H1 (cell line): Measurements from ENCODE around the gene NEK10. TPM values are rescaled to one million over a fixed set of nuclear protein-coding genes. Genes with fewer than 3 reads are reported as not detected.

Experiments
- CTCF ChIA-PET: fragments of 300-600 bp; sonication (Branson Sonifier 250); formaldehyde crosslinking; loops from one replicate; lab custom pipeline; 2021; ENCODE audit not compliant: partially characterized antibody; lab: Charles Lee
- POLR2A ChIA-PET: fragments of 300-600 bp; sonication (Branson Sonifier 250); formaldehyde crosslinking; loops from one replicate; lab custom pipeline; 2021; ENCODE audit warnings: inconsistent platforms; ENCODE audit not compliant: partially characterized antibody; lab: Charles Lee
- DNase-seq, 2 experiments: peaks; one replicate each; pipeline versions ENCODE4 v3.0.0 to v3.0.0-alpha.2; 2010 to 2022; ENCODE audit warnings: low spot score in 2 of 2, low read depth in 1 of 2, mixed read lengths in 1 of 2
- FAIRE-seq: peaks from 2 replicates; lab custom pipeline; 2011; peaks lifted over from hg19 to GRCh38; lab: Jason Lieb, UNC
- H2AFZ ChIP-seq: 2 replicates; pipeline ENCODE4 v1.8.1; 2012; ENCODE audit warnings: low read length, inconsistent platforms
- H2AK5ac ChIP-seq: 2 replicates; pipeline ENCODE4 v1.6.1; 2013; ENCODE audit warnings: low read depth, low read length
- H2BK120ac ChIP-seq: replicated peaks from 2 replicates; pipeline ENCODE3; 2013; ENCODE audit warnings: low read depth, low read length, inconsistent platforms
- H2BK12ac ChIP-seq: 2 replicates; pipeline ENCODE4 v1.6.1; 2013; ENCODE audit warnings: low read depth, low read length
- H2BK15ac ChIP-seq: 2 replicates; pipeline ENCODE4 v1.6.1; 2013; ENCODE audit warnings: low read length
- H2BK20ac ChIP-seq: 2 replicates; pipeline ENCODE4 v1.6.1; 2013; ENCODE audit warnings: low read length
- H2BK5ac ChIP-seq: 2 replicates; pipeline ENCODE4 v1.6.1; 2013; ENCODE audit warnings: low read depth, low read length
- H3K14ac ChIP-seq: 2 replicates; pipeline ENCODE4 v1.6.1; 2013; ENCODE audit warnings: inconsistent platforms; ENCODE audit not compliant: insufficient read length
- H3K18ac ChIP-seq: 2 replicates; pipeline ENCODE4 v1.6.1; 2013; ENCODE audit warnings: low read length; ENCODE audit errors: extremely low read depth
- H3K23ac ChIP-seq: 2 replicates; pipeline ENCODE4 v1.6.1; 2013; ENCODE audit warnings: inconsistent platforms; ENCODE audit not compliant: insufficient read length
- H3K23me2 ChIP-seq: 2 replicates; pipeline ENCODE4 v1.6.1; 2013; ENCODE audit warnings: low read depth, low read length
- H3K27ac ChIP-seq: 2 replicates; pipeline ENCODE4 v1.6.1; 2011; ENCODE audit warnings: low read depth, low read length, inconsistent platforms
- H3K27me3 ChIP-seq, 4 experiments: replicated peaks in 1 of 4; 1 replicate in 1 of 4; 2 replicates in 3 of 4; pipeline versions ENCODE4 v1.6.1 to v1.8.1; 2011 to 2013; ENCODE audit warnings: low read length in 3 of 4, mild to moderate bottlenecking in 3 of 4, inconsistent platforms in 2 of 4, mixed read lengths in 2 of 4, moderate library complexity in 1 of 4; ENCODE audit not compliant: control insufficient read depth in 3 of 4, insufficient read depth in 3 of 4; ENCODE audit errors: extremely low read depth in 1 of 4
- H3K36me3 ChIP-seq, 4 experiments: 2 replicates each; pipeline versions ENCODE4 v1.6.1 to v1.8.1; 2011 to 2013; ENCODE audit warnings: mild to moderate bottlenecking in 4 of 4, low read length in 3 of 4, moderate library complexity in 2 of 4, control low read depth in 1 of 4, inconsistent platforms in 1 of 4; ENCODE audit not compliant: insufficient read depth in 4 of 4, control insufficient read depth in 2 of 4
- H3K4ac ChIP-seq: replicated peaks from 2 replicates; pipeline ENCODE3; 2013; ENCODE audit warnings: low read length, low read depth, mixed read lengths, inconsistent platforms; ENCODE audit not compliant: insufficient read length
- H3K4me1 ChIP-seq, 4 experiments: replicated peaks in 1 of 4; 1 replicate in 1 of 4; 2 replicates in 3 of 4; pipeline versions ENCODE4 v1.6.1 to v1.8.1; 2011 to 2013; ENCODE audit warnings: low read length in 3 of 4, inconsistent platforms in 2 of 4, mixed read lengths in 1 of 4; ENCODE audit not compliant: insufficient read depth in 4 of 4, control insufficient read depth in 3 of 4
- H3K4me2 ChIP-seq, 2 experiments: 2 replicates each; pipeline versions ENCODE4 v1.6.1 to v1.8.1; 2011 to 2013; ENCODE audit warnings: low read depth in 2 of 2, low read length in 2 of 2, control low read depth in 1 of 2, inconsistent platforms in 1 of 2, mild to moderate bottlenecking in 1 of 2; ENCODE audit not compliant: insufficient read depth in 1 of 2
- H3K4me3 ChIP-seq, 4 experiments: fragments of 200-600, 300-600 bp in 1 of 4; sonication (generic), shearing (Covaris generic), sonication (Bioruptor Twin) in 1 of 4; 2 replicates each; pipeline versions ENCODE4 v1.5.1 to v1.8.1; 2011 to 2016; ENCODE audit warnings: low read length in 4 of 4, low read depth in 3 of 4, control low read depth in 2 of 4, inconsistent platforms in 2 of 4, mild to moderate bottlenecking in 2 of 4, mixed read lengths in 1 of 4, moderate library complexity in 1 of 4; ENCODE audit not compliant: insufficient read depth in 2 of 4; ENCODE audit errors: extremely low read depth in 1 of 4
- H3K56ac ChIP-seq: replicated peaks from 2 replicates; pipeline ENCODE3; 2013; ENCODE audit warnings: low read depth, mild to moderate bottlenecking, mixed read lengths, low read length, inconsistent platforms; ENCODE audit not compliant: insufficient read length
- H3K79me1 ChIP-seq: 2 replicates; pipeline ENCODE4 v1.6.1; 2013; ENCODE audit warnings: low read depth, low read length, control low read depth
- H3K79me2 ChIP-seq, 2 experiments: 2 replicates each; pipeline versions ENCODE4 v1.6.1 to v1.8.1; 2012 to 2013; ENCODE audit warnings: low read length in 2 of 2, mild to moderate bottlenecking in 2 of 2, inconsistent platforms in 1 of 2; ENCODE audit not compliant: insufficient read depth in 2 of 2, control insufficient read depth in 1 of 2
- H3K9ac ChIP-seq, 4 experiments: replicated peaks in 1 of 4; 1 replicate in 1 of 4; 2 replicates in 3 of 4; pipeline versions ENCODE4 v1.6.1 to v1.8.1; 2011 to 2013; ENCODE audit warnings: low read depth in 3 of 4, low read length in 3 of 4, control low read depth in 2 of 4, mild to moderate bottlenecking in 2 of 4, moderate library complexity in 2 of 4, inconsistent platforms in 1 of 4; ENCODE audit errors: extremely low read depth in 1 of 4
- H3K9me3 ChIP-seq, 2 experiments: 2 replicates each; pipeline versions ENCODE4 v1.6.1 to v1.8.1; 2012 to 2013; ENCODE audit warnings: mild to moderate bottlenecking in 2 of 2, moderate library complexity in 2 of 2, control low read depth in 1 of 2, inconsistent platforms in 1 of 2, low read depth in 1 of 2, low read length in 1 of 2, mixed read lengths in 1 of 2; ENCODE audit not compliant: insufficient read depth in 2 of 2
- H4K20me1 ChIP-seq, 2 experiments: replicated peaks in 1 of 2; 2 replicates each; pipeline versions ENCODE3 to v1.8.1; 2011 to 2013; ENCODE audit warnings: inconsistent platforms in 2 of 2, low read length in 2 of 2, mild to moderate bottlenecking in 1 of 2; ENCODE audit not compliant: insufficient read depth in 2 of 2, control insufficient read depth in 1 of 2
- H4K5ac ChIP-seq: 2 replicates; pipeline ENCODE4 v1.6.1; 2013; ENCODE audit warnings: low read length, low read depth, mixed read lengths, inconsistent platforms; ENCODE audit not compliant: insufficient read length
- H4K8ac ChIP-seq: 2 replicates; pipeline ENCODE4 v1.8.0; 2013; ENCODE audit warnings: mild to moderate bottlenecking, moderate library complexity, low read length, inconsistent platforms; ENCODE audit not compliant: insufficient read depth; ENCODE audit errors: extremely low read depth
- H4K91ac ChIP-seq: replicated peaks from 2 replicates; pipeline ENCODE3; 2013; ENCODE audit warnings: low read length, mixed read lengths, inconsistent platforms; ENCODE audit not compliant: insufficient read length
- CHD1 ChIP-seq: IDR thresholded peaks from 2 replicates; pipeline ENCODE4 v1.6.1; 2012; ENCODE audit warnings: low read depth, low read length, improper control_type of control experiment
- GABPA ChIP-seq: IDR thresholded peaks from 2 replicates; pipeline ENCODE4 v1.6.1; 2011; ENCODE audit warnings: mild to moderate bottlenecking, low read length, moderate library complexity, borderline replicate concordance; ENCODE audit not compliant: insufficient read depth
- HDAC6 ChIP-seq: IDR thresholded peaks from one replicate; pipeline ENCODE4 v1.7.1; 2012; ENCODE audit warnings: low read depth, mild to moderate bottlenecking, inconsistent platforms, low read length, moderate library complexity
- KDM1A ChIP-seq: fragments of 200-600, 300-600 bp; sonication (generic); IDR thresholded peaks from 2 replicates; pipeline ENCODE4 v1.7.1; 2016; ENCODE audit warnings: mild to moderate bottlenecking, low read length, borderline replicate concordance
- NANOG ChIP-seq: IDR thresholded peaks from 2 replicates; pipeline ENCODE4 v1.6.1; 2011; ENCODE audit warnings: low read length, low read depth, mild to moderate bottlenecking, inconsistent platforms; ENCODE audit not compliant: insufficient read depth, poor library complexity, severe bottlenecking
- POU5F1 ChIP-seq: IDR thresholded peaks from 2 replicates; pipeline ENCODE4 v1.6.1; 2011; ENCODE audit warnings: low read depth, mild to moderate bottlenecking, low read length, moderate library complexity
- SRF ChIP-seq: IDR thresholded peaks from 2 replicates; pipeline ENCODE4 v1.6.1; 2011; ENCODE audit warnings: mild to moderate bottlenecking, low read depth, low read length, moderate library complexity
- TBP ChIP-seq: IDR thresholded peaks from 2 replicates; pipeline ENCODE4 v1.6.1; 2011; ENCODE audit warnings: low read depth, low read length, improper control_type of control experiment
- ZNF274 ChIP-seq: IDR thresholded peaks from 2 replicates; pipeline ENCODE4 v1.7.0; 2012; ENCODE audit warnings: low read length, borderline replicate concordance; ENCODE audit errors: extremely low read depth
- WGBS, 2 experiments: shearing (Covaris generic) in 1 of 2; methylation state at CpG; one replicate each; pipeline versions ENCODE4 v1.1.6 to v1.1.7; 2013 to 2015; ENCODE audit warnings: low lambda C conversion rate in 2 of 2, mixed read lengths in 2 of 2, inconsistent platforms in 1 of 2, low coverage in 1 of 2, missing lambda C conversion rate in 1 of 2; ENCODE audit not compliant: insufficient replicate concordance in 2 of 2, insufficient coverage in 1 of 2, insufficient read length in 1 of 2; ENCODE audit errors: extremely low coverage in 1 of 2, missing lambda C conversion rate in 1 of 2; 5-methylcytosine and 5-hydroxymethylcytosine counted together
- polyA plus RNA-seq, 7 experiments: library from polyadenylated mRNA; depleted of rRNA in 3 of 7; stranded (reverse) in 5 of 7; unstranded in 2 of 7; fragments of >200 nt in 5 of 7; fragments of 200-250 nt in 2 of 7; gene quantifications; 1 replicate in 5 of 7; 2 replicates in 1 of 7; 4 replicates in 1 of 7; pipeline versions ENCODE4 v1.2.1 to v1.2.3, GENCODE V29; 2011 to 2013; ENCODE audit warnings: missing spikeins in 2 of 7, mixed read lengths in 2 of 7
- total RNA-seq: library from RNA; stranded (reverse); fragmentation: NEBNext Ultra II Directional; extraction: Animal tissue kit (Norgen Biotek cat#: 25700); gene quantifications from 2 replicates; pipeline ENCODE4 v1.2.1, GENCODE V29; 2021

The NEK10 gene
- total and polyA plus RNA-seq, 2 of the 8 experiments (the other 6 are each of a cell fraction or from before 2014, with no cell fraction given): 0.18 to 0.50 TPM

DNA sequence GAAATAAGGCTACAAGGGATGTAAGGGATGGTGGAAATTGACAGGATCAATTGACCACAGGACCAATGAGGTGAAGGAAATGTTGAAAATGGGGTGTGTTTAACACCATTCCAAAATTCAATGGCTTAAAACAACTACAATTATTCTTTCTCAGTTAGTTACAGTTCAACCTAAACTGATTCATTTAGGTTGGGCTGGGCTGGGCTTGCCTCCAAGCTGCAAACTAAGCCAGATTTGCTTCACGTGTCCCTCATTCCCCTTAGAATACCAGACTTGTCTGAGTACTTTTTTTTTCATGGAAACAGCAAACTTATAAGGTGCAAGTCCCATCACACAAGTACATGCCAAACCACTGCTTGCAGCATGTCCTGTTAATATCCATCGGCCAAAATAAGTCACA, 280.1 kb downstream of the NEK10 start:
- Histone ChIP-seq H3K4me2 (no peak overlapping the region), H3K4ac (no peak overlapping the region), H3K23ac (no peak overlapping the region), H2AK5ac (no peak overlapping the region), H3K4me1 (peaks cover 0 to 3% (median 0%) of the 10 kb centered on the region in 4 experiments; a peak in 1 of 7 replicates), H3K23me2 (no peaks in the 10 kb centered on the region), H3K9ac (no peak overlapping the region), H4K5ac (no peak overlapping the region), H2AFZ (no peak overlapping the region), H2BK5ac (no peak overlapping the region), H4K8ac (no peak overlapping the region), H4K20me1 (no peaks in the 10 kb centered on the region), H3K4me3 (no peak overlapping the region), H3K27ac (no peak overlapping the region), H2BK120ac (no peak overlapping the region), H3K9me3 (no peaks in the 10 kb centered on the region), H3K79me2 (no peaks in the 10 kb centered on the region), H4K91ac (no peak overlapping the region), H3K18ac (no peak overlapping the region), H2BK15ac (no peak overlapping the region), H3K56ac (no peak overlapping the region), H3K14ac (no peak overlapping the region), H3K36me3 (no peaks in the 10 kb centered on the region), H3K79me1 (no peaks in the 10 kb centered on the region), H3K27me3 (no peaks in the 10 kb centered on the region), H2BK20ac (no peak overlapping the region), H2BK12ac (no peak overlapping the region)
- DNase-seq: no peak
- ChIA-PET CTCF (no interaction called here), POLR2A (no interaction called here)
- 82% methylated on average over 2 of the region's 2 CpGs; no CpG with 5 or more reads in 1 of the 2 experiments for WGBS, 2 experiments
- TF ChIP-seq TBP: no peak
- TF ChIP-seq NANOG: no peak
- TF ChIP-seq POU5F1: no peak
- TF ChIP-seq HDAC6: no peak
- no peak for TF ChIP-seq SRF
- no peak for TF ChIP-seq KDM1A
- TF ChIP-seq ZNF274: no peak
- TF ChIP-seq GABPA: no peak
- no peak for TF ChIP-seq CHD1
- FAIRE-seq: no peak
